Nephron progenitor cell (in vitro differentiated cells): ENCODE results near the gene ATP2B3.

Experiments
- DNase-seq: peaks from one replicate; pipeline ENCODE4 v3.0.0; 2021
- H3K27ac Mint-ChIP-seq: 2 replicates; pipeline ENCODE4 v1.8.0; 2021; ENCODE audit warnings: mild to moderate bottlenecking, moderate library complexity, mixed read lengths
- H3K27me3 Mint-ChIP-seq: 2 replicates; pipeline ENCODE4 v1.8.0; 2021; ENCODE audit warnings: mild to moderate bottlenecking, low read depth, mixed read lengths; ENCODE audit not compliant: poor library complexity
- H3K36me3 Mint-ChIP-seq: 2 replicates; pipeline ENCODE4 v1.8.0; 2021; ENCODE audit warnings: low read depth, mixed read lengths
- H3K4me1 Mint-ChIP-seq: 2 replicates; pipeline ENCODE4 v1.8.0; 2021; ENCODE audit warnings: mixed read lengths
- H3K4me3 Mint-ChIP-seq: 2 replicates; pipeline ENCODE4 v1.8.0; 2021; ENCODE audit warnings: mild to moderate bottlenecking, moderate library complexity, mixed read lengths
- H3K9me3 Mint-ChIP-seq: 2 replicates; pipeline ENCODE4 v1.8.0; 2021; ENCODE audit warnings: mild to moderate bottlenecking, moderate library complexity, mixed read lengths
- TF ChIP-seq, protein P1 (sequence below): fragments of 200-600 bp; sonication (generic); IDR thresholded peaks from 2 replicates; pipeline ENCODE4 v1.5.0; 2021; ENCODE audit warnings: antibody characterized with exemption

ATP2B3 gene

DNA sequence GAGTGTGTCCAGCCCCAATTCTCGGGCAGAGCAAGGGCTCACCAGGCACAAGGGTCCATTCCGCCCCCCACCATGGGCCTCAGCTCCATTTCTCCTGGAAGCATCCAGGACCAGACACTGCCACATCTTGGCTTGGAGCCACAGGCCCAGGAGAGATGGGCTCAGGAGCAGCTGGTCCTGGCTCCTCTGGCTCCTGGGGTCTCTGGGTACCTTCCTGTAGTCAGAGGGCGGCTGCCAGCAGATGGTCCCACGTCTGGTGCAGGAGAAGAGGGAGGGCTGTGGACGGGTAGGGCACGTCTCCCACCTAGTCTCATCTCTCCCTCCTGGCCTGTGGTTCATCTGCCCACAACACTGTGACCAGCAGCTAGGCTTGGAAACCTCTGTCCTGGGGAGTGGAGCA is 8.0 kb downstream of the ATP2B3 start:
- no peaks in the 10 kb centered on the region for H3K36me3 Mint-ChIP-seq
- no peak overlapping the region for H3K4me3 Mint-ChIP-seq
- H3K9me3 Mint-ChIP-seq: peaks cover 55% of the 10 kb centered on the region
- no peak for DNase-seq
- peaks cover 12% of the 10 kb centered on the region for H3K27me3 Mint-ChIP-seq
- TF ChIP-seq, protein P1, sequence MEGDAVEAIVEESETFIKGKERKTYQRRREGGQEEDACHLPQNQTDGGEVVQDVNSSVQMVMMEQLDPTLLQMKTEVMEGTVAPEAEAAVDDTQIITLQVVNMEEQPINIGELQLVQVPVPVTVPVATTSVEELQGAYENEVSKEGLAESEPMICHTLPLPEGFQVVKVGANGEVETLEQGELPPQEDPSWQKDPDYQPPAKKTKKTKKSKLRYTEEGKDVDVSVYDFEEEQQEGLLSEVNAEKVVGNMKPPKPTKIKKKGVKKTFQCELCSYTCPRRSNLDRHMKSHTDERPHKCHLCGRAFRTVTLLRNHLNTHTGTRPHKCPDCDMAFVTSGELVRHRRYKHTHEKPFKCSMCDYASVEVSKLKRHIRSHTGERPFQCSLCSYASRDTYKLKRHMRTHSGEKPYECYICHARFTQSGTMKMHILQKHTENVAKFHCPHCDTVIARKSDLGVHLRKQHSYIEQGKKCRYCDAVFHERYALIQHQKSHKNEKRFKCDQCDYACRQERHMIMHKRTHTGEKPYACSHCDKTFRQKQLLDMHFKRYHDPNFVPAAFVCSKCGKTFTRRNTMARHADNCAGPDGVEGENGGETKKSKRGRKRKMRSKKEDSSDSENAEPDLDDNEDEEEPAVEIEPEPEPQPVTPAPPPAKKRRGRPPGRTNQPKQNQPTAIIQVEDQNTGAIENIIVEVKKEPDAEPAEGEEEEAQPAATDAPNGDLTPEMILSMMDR: no peak
- H3K4me1 Mint-ChIP-seq: peaks cover 16% of the 10 kb centered on the region
- H3K27ac Mint-ChIP-seq: no peak overlapping the region

DNA sequence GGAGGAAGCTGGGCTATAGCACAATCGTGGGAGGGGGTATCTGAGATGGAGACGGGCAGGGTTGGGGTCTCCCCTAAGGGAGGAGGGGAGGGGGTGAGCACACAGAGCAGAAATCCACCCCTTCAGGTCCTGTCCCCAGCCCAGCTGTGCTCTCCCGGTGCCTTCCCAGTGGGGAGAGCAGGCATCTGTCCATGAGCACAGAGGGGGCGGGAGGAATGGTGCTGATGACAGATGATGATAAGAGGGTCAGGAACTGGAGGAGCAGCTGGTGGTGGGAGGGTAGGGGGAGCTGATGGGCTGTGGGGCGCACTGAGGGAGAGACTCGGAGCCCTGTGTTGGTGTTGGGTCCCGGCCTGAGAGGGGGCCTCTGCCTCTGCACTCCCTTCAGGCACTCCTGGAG is 8.6 kb downstream of the ATP2B3 start:
- TF ChIP-seq, protein P1: no peak
- Mint-ChIP-seq H3K4me3 (no peak overlapping the region), H3K27ac (no peak overlapping the region), H3K4me1 (peaks cover 16% of the 10 kb centered on the region), H3K27me3 (peaks cover 7% of the 10 kb centered on the region), H3K36me3 (no peaks in the 10 kb centered on the region), H3K9me3 (peaks cover 51% of the 10 kb centered on the region)
- DNase-seq: no peak

DNA sequence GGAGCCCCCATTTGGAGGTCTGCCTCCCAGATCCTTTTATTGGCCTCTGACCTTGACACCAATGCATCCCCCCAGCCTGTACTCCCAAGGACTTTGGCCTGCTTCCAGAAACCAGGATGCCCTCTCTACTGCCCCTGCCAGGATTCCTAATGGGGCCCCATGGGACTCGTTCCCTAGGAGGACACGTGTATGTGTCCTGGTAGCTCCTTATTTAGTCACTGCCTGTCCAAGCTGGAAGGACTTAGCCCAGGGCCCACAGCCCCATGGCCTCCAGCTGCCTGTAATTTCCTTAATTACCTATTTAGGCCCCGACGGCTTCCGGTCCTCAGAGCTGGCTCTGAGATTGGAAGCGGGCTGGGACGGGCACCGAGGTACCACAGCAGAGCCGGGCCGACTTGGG is 9.4 kb downstream of the ATP2B3 start:
- Mint-ChIP-seq H3K27me3 (peaks cover 4% of the 10 kb centered on the region), H3K9me3 (peaks cover 51% of the 10 kb centered on the region), H3K4me3 (no peak overlapping the region), H3K4me1 (peaks cover 14% of the 10 kb centered on the region), H3K27ac (no peak overlapping the region), H3K36me3 (no peaks in the 10 kb centered on the region)
- TF ChIP-seq, protein P1: no peak
- no peak for DNase-seq

DNA sequence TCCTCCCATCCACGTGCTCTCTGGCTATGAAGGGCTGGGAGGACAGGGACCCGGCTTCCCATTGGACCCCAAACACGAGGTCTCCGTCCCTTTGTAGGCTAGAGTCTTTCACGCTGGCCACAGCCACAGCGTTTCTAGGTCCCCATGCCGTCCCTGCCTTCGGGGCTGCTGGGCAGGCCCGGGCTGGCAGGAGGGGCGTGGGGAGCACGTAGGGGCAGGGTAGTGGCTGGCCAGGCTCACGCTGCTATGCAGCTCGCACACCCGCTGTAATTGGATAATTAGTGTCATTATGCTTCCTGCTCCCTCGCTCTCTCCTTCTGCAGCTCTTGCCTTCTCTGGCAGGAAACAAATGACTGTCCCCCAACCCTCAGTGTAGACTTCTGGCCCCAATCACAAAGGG is 9.8 kb downstream of the ATP2B3 start:
- H3K36me3 Mint-ChIP-seq: no peaks in the 10 kb centered on the region
- TF ChIP-seq, protein P1: no peak
- no peak overlapping the region for H3K4me3 Mint-ChIP-seq
- peaks cover 11% of the 10 kb centered on the region for H3K4me1 Mint-ChIP-seq
- H3K27me3 Mint-ChIP-seq: peaks cover 4% of the 10 kb centered on the region
- no peak overlapping the region for H3K27ac Mint-ChIP-seq
- H3K9me3 Mint-ChIP-seq: peaks cover 47% of the 10 kb centered on the region
- no peak for DNase-seq

DNA sequence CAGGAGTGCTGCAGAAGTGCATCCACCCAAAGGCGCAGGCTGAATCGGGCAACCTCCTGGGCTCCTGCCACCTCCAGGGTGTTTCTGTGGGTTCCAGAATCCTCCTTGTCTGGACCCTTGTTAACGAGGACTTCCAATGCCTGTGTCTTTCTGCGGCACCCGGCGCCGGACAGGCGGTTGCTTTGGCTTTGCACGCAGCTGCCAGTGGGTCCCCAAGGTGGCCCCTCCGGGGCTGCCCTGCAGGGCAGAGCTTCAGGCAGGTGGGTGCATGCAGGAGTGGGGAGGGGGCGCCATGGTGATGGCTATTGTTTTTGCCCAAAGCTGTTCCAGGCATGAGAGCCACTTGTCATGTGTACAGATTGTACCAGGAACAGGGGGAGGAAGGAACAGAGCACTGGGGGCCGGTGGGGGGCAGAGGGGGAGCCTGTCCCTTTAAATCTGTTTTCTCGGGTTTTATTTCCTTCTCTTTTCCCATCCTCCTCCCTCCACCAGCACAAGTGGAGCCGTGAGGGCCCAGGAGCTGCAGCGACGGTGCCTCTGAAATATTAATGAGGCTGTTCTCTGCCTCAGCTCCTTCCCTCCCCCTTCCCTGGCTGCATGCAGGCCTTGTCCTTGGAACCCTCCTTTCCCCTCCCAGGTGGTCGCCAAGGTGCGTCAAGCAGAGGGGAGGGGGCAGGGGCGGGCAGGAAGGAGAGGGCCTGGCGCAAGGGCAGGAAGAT is 13.1 kb downstream of the ATP2B3 start:
- Mint-ChIP-seq H3K36me3 (no peaks in the 10 kb centered on the region), H3K9me3 (peaks cover 44% of the 10 kb centered on the region), H3K27ac (no peak overlapping the region), H3K4me3 (no peak overlapping the region), H3K4me1 (peaks cover 11% of the 10 kb centered on the region), H3K27me3 (no peaks in the 10 kb centered on the region)
- DNase-seq: no peak
- TF ChIP-seq, protein P1: no peak

DNA sequence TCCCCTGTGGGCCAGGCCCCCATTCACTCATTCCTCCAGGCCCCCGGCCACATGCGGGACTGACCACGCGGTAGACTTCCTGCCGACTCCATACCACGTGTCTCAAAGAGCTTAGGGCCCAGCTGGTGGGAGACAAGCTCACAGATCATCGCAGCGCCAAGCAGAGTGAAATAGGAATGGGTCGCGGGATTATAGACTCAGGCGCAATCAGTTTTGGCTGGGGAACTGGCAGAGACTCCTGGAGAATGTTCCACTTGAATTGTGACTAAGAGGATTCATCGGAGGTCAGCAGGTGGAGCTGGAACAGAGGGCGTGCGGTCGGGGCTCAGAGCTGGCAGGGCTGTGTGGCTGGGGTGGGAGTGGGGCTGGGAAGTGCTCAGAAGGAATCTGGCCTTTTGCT is 15.6 kb downstream of the ATP2B3 start:
- H3K27ac Mint-ChIP-seq: no peak overlapping the region

More for the DNA sequence above, 15.6 kb downstream of the ATP2B3 start:
- peaks cover 5% of the 10 kb centered on the region for H3K4me1 Mint-ChIP-seq
- TF ChIP-seq, protein P1: no peak
- DNase-seq: no peak
- no peaks in the 10 kb centered on the region for H3K36me3 Mint-ChIP-seq
- H3K4me3 Mint-ChIP-seq: no peak overlapping the region
- H3K27me3 Mint-ChIP-seq: no peaks in the 10 kb centered on the region
- peaks cover 43% of the 10 kb centered on the region for H3K9me3 Mint-ChIP-seq
